ENCODE measurements around the gene EEF1E1.

- TF ChIP-seq EZH2phosphoT487 (IDR thresholded peaks at IDR 0.05; ENCODE audit: insufficient read depth, low read depth) (no peak), EZH2 (IDR thresholded peaks at IDR 0.05; ENCODE audit: insufficient read depth, poor library complexity, severe bottlenecking) (no peak)
These were observed 10.8 kb upstream of the EEF1E1 start for GRCh38 chr6:8113131-8113654.

Data from GM23248 (cell line).